Measurements from ENCODE around the gene CCDC179.

Gene CCDC179

GRCh38 chr11:22807855-22808570 is 52.3 kb downstream of the CCDC179 start:
- DNase-seq, result peak; percentile 87

- DNase-seq, result no peak
Measured at GRCh38 chr11:22807391-22807790, 52.9 kb downstream of the CCDC179 start.

- DNase-seq, result no peak
Measured at GRCh38 chr11:22802861-22803260, 57.4 kb downstream of the CCDC179 start.

GRCh38 chr11:22800482-22800881 is 59.8 kb downstream of the CCDC179 start:
- no peak for DNase-seq

- no peak for DNase-seq
Measured at GRCh38 chr11:22798901-22799300, 61.4 kb downstream of the CCDC179 start.

GRCh38 chr11:22797047-22797446 is 63.2 kb downstream of the CCDC179 start:
- DNase-seq, result no peak

All from MV-4-11 (cell line).